ENCODE measurements around the gene TAS2R50. TPM values are rescaled to one million over a fixed set of nuclear protein-coding genes. Genes with fewer than 3 reads are reported as not detected.

TAS2R50 gene
- total and polyA plus RNA-seq, 12 donors, result 0.54 to 12.0 (median 1.5) TPM; not detected in 3

DNA sequence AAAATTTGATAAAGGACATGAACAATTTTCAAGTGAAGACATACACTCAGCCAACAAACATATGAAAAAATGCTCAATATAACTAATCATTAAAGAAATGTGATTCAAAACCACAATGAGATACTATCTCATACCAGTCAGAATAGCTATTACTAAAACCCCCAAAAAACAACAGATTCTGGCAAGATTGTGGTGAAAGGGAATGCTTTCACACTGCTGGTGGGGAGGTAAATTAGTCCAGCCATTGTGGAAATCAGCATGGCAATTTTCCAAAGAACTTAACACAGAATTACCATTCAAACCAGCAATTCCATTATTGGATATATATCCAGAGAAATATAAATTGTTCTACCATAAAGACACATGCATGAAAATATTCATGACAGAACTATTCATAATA lies 29.0 kb downstream of the TAS2R50 start:
- intact Hi-C loops (cut with DNase I), result no loop called here
- no peaks in the 10 kb centered on the region for H3K27me3 ChIP-seq
- TF ChIP-seq POLR2A (IDR thresholded peaks at IDR 0.05), result no peak
- TF ChIP-seq, protein P1, sequence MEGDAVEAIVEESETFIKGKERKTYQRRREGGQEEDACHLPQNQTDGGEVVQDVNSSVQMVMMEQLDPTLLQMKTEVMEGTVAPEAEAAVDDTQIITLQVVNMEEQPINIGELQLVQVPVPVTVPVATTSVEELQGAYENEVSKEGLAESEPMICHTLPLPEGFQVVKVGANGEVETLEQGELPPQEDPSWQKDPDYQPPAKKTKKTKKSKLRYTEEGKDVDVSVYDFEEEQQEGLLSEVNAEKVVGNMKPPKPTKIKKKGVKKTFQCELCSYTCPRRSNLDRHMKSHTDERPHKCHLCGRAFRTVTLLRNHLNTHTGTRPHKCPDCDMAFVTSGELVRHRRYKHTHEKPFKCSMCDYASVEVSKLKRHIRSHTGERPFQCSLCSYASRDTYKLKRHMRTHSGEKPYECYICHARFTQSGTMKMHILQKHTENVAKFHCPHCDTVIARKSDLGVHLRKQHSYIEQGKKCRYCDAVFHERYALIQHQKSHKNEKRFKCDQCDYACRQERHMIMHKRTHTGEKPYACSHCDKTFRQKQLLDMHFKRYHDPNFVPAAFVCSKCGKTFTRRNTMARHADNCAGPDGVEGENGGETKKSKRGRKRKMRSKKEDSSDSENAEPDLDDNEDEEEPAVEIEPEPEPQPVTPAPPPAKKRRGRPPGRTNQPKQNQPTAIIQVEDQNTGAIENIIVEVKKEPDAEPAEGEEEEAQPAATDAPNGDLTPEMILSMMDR (IDR thresholded peaks at IDR 0.05), result no peak
- no peak overlapping the region for H3K27ac ChIP-seq
- no peak for DNase-seq
- peaks cover 0 to 7% (median 0%) of the 10 kb centered on the region in 3 donors for H3K9me3 ChIP-seq (replicated peaks in 1 of 3)
- H3K4me1 ChIP-seq (replicated peaks in 1 of 2), result no peaks in the 10 kb centered on the region
- H3K4me3 ChIP-seq, result no peak overlapping the region
- H3K36me3 ChIP-seq (replicated peaks in 1 of 2), result no peaks in the 10 kb centered on the region

DNA sequence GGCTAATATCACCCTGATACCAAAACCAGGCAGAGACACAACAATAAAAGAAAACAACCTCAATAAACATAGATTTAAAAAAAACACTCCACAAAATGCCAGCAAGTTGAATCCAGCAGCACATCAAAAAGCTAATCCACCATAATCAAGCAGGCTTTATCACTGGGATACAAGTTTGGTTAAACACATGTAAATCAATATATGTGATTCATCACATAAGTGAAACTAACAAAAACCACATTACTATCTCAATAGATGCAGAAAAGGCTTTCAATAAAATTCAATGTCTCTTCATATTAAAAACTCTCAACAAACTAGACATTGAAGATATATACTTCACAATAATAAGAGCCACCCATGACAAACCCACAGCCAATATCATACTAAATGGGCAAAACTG lies 30.6 kb downstream of the TAS2R50 start:
- intact Hi-C loops (cut with DNase I), result no loop called here
- TF ChIP-seq, protein P1 (IDR thresholded peaks at IDR 0.05), result no peak
- no peak for TF ChIP-seq POLR2A (IDR thresholded peaks at IDR 0.05)
- Histone ChIP-seq H3K9me3 (replicated peaks in 1 of 3) (peaks cover 0 to 7% (median 0%) of the 10 kb centered on the region in 3 donors), H3K4me3 (no peak overlapping the region), H3K36me3 (replicated peaks in 1 of 2) (no peaks in the 10 kb centered on the region), H3K27me3 (no peaks in the 10 kb centered on the region), H3K4me1 (replicated peaks in 1 of 2) (no peaks in the 10 kb centered on the region), H3K27ac (no peak overlapping the region)
- no peak for DNase-seq

DNA sequence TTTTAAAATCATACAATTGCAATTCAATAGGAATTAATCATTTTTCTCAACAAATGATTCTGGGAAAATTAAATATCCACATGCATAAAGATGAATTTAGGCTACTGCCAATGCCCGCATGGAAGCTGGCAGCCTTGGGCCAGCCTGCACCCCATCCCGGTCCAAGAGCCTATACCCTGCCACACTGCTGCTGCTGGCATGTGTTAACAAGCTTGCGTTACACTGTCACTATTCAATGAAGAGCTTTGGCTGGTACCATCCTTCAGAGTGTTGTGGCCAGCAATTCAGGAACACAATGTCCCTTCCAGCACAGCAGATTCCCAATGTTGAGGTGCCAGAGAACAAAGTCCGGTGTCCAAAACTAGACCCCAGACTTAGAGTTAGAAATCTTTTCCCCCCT lies 34.1 kb downstream of the TAS2R50 start:
- intact Hi-C loops (cut with DNase I), result no loop called here
- H3K4me3 ChIP-seq, result no peak overlapping the region
- peaks cover 0 to 7% (median 0%) of the 10 kb centered on the region in 3 donors for H3K9me3 ChIP-seq (replicated peaks in 1 of 3)
- H3K4me1 ChIP-seq (replicated peaks in 1 of 2), result no peaks in the 10 kb centered on the region
- TF ChIP-seq, protein P1 (IDR thresholded peaks at IDR 0.05), result no peak
- TF ChIP-seq POLR2A (IDR thresholded peaks at IDR 0.05), result no peak
- H3K36me3 ChIP-seq (replicated peaks in 1 of 2), result no peaks in the 10 kb centered on the region
- 76 to 98% (median 96%) methylated on average over 4 of the region's 4 CpGs for WGBS, 4 donors
- no peaks in the 10 kb centered on the region for H3K27me3 ChIP-seq
- no peak for DNase-seq
- no peak overlapping the region for H3K27ac ChIP-seq

DNA sequence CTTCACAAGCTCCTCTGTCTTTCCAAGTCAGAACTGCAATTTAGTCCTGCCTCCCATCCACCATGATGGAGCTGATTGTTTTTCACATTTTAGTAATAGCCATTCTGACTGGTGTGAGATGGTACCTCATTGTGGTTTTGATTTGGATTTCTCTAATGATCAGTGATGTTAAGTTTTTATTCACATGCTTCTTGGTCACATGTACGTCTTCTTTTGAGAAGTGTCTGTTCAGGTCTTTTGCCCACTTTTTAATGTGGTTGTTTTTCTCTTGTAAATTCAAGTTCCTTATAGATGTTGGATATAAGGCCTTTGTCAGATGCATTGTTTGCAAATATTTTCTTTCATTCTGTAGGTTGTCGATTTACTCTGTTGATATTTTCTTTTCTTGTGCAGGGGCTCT lies 43.5 kb downstream of the TAS2R50 start:
- TF ChIP-seq, protein P1 (IDR thresholded peaks at IDR 0.05), result no peak
- no peak for TF ChIP-seq POLR2A (IDR thresholded peaks at IDR 0.05)
- Histone ChIP-seq H3K27ac (no peak overlapping the region), H3K36me3 (replicated peaks in 1 of 2) (no peaks in the 10 kb centered on the region), H3K4me1 (replicated peaks in 1 of 2) (no peaks in the 10 kb centered on the region), H3K9me3 (replicated peaks in 1 of 3) (no peaks in the 10 kb centered on the region), H3K27me3 (no peaks in the 10 kb centered on the region), H3K4me3 (no peak overlapping the region)
- no peak for DNase-seq
- WGBS, 4 donors, result 96 to 97% (median 97%) methylated on average over 2 of the region's 2 CpGs
- intact Hi-C loops (cut with DNase I), result no loop called here

Data from adrenal gland (tissue), 12 donors.